HG03025 (cell line): ENCODE data around the gene ATXN1.
"Not testable (repeated sequence)": the region's sequence is repeated elsewhere in the genome, so short reads cannot be mapped to it uniquely, and the experiment has no call there.

ENCODE experiments used
- ATAC-seq: cut with Tn5 transposase; IDR thresholded peaks from one replicate; pipeline ENCODE4 v1.9.1; 2021; ENCODE audit warnings: mild to moderate bottlenecking, moderate library complexity; ENCODE audit not compliant: unreplicated experiment, low FRiP score

ATXN1 gene

GRCh38 chr6:16728513-16729182, 32.6 kb downstream of the ATXN1 start:
- ATAC-seq, result no peak

GRCh38 chr6:16727996-16728395, 33.3 kb downstream of the ATXN1 start:
- no peak for ATAC-seq

- ATAC-seq, result no peak
These were observed 36.0 kb downstream of the ATXN1 start for GRCh38 chr6:16725145-16725864.

- ATAC-seq, result no peak
These were observed 37.4 kb downstream of the ATXN1 start for GRCh38 chr6:16723826-16724225.

- ATAC-seq, result no peak
These were observed 37.9 kb downstream of the ATXN1 start for GRCh38 chr6:16723402-16723801.

- no peak for ATAC-seq
These were observed 38.6 kb downstream of the ATXN1 start for GRCh38 chr6:16722630-16723029.

GRCh38 chr6:16721977-16722376, 39.3 kb downstream of the ATXN1 start:
- ATAC-seq, result no peak

GRCh38 chr6:16720861-16721260, 40.4 kb downstream of the ATXN1 start:
- no peak for ATAC-seq

GRCh38 chr6:16719488-16719887, 41.8 kb downstream of the ATXN1 start:
- no peak for ATAC-seq

GRCh38 chr6:16718356-16718755, 42.9 kb downstream of the ATXN1 start:
- no peak for ATAC-seq

- no peak for ATAC-seq
These were observed 43.9 kb downstream of the ATXN1 start for GRCh38 chr6:16717275-16717942.

- ATAC-seq, result no peak
These were observed 44.9 kb downstream of the ATXN1 start for GRCh38 chr6:16716321-16716858.

GRCh38 chr6:16713597-16713996, 47.7 kb downstream of the ATXN1 start:
- ATAC-seq, result no peak

GRCh38 chr6:16712931-16713484, 48.3 kb downstream of the ATXN1 start:
- no peak for ATAC-seq

GRCh38 chr6:16712255-16712930, 48.9 kb downstream of the ATXN1 start:
- no peak for ATAC-seq

GRCh38 chr6:16711546-16712254, 49.6 kb downstream of the ATXN1 start:
- no peak for ATAC-seq

GRCh38 chr6:16706911-16707783, 54.1 kb downstream of the ATXN1 start:
- ATAC-seq, result no peak

GRCh38 chr6:16706491-16706890, 54.8 kb downstream of the ATXN1 start:
- ATAC-seq, result not testable (repeated sequence)

- ATAC-seq, result no peak
These were observed 55.2 kb downstream of the ATXN1 start for GRCh38 chr6:16706029-16706428.
